IPS-NIHi11 (cell line): ENCODE measurements around the gene ECI1.
"Not testable (repeated sequence)": the region's sequence is repeated elsewhere in the genome, so short reads cannot be mapped to it uniquely, and the experiment has no call there.

Experiments used
- DNase-seq: peaks from one replicate; pipeline ENCODE4 v3.0.0; 2012; ENCODE audit warnings: mixed read lengths, low spot score

The ECI1 gene

DNA sequence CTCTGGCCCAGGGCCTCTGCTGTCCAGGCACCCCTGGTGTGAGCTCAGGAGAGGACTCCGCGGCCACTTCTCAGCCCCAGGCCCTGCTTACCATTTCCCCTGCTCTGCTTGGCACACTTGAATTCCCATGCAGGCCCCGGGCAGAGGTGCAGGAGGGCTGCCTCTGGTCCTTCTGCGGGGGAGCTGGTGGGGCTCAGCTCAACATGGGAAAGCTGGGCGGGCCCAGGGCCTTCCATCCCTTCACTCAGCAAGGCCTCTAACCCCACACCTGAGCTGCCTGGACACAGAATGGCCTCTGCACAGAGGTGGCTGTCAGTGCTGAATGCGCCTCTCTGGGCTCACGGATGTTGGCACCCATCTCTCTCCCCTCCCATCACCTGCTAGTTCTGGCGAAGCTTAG lies 29.1 kb upstream of the ECI1 start:
- DNase-seq: no peak

- no peak for DNase-seq
These were observed 27.8 kb upstream of the ECI1 start for GRCh38 chr16:2278956-2279800.

DNA sequence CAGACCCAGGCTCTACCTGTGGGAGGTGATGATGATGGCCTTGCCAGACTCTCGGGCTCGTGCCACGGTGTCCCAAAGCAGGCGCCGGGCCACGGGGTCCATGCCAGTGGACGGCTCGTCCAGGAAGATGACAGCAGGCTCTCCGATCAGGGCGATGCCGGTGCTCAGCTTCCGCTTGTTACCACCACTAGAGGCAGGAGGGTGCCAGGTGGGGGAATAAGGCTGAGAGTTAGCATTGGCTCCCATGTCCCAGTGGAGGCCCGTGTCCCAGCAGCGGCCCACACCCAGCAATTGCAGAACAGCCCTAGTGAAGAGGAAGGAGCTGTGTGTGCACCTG lies 26.9 kb upstream of the ECI1 start:
- peak; percentile 77 for DNase-seq

DNA sequence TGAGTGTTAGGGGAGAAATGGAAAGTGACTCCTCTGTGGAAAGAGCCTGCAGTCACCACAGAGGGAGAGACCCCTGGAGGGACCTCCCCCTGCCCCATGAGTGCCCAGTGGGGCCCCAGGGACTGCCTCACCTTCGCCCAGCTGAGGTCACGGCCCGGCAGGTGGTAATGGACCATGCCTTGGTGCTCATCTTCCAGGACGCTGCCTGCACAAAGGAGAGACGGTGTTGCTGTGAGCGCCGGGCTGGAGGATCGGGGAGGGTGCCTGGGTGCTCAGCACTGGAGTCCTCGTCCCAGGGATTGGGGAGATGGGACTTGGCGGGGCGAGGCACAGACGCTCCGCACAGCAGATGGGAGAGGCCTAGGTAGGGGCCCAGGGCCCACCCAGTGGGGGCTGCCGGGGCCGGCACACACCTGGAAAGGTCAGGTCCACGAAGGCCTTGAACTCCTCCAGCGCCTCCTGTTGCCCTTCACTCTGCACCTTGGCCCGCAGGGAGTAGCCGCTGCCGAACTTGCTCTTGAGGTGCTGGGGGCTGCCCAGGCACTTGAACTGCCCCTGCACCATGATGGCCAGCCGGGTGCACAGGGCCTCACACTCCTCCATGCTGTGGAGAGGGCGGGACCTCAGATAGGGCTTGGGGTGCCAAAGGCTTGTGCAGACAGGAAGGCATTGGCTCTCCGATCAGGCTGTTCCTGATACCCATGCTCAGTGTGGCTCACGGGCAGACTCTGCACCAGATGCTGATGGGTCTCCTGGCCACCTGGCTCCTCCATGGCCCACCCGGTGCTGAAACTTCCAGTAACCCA lies 26.3 kb upstream of the ECI1 start:
- no peak for DNase-seq

DNA sequence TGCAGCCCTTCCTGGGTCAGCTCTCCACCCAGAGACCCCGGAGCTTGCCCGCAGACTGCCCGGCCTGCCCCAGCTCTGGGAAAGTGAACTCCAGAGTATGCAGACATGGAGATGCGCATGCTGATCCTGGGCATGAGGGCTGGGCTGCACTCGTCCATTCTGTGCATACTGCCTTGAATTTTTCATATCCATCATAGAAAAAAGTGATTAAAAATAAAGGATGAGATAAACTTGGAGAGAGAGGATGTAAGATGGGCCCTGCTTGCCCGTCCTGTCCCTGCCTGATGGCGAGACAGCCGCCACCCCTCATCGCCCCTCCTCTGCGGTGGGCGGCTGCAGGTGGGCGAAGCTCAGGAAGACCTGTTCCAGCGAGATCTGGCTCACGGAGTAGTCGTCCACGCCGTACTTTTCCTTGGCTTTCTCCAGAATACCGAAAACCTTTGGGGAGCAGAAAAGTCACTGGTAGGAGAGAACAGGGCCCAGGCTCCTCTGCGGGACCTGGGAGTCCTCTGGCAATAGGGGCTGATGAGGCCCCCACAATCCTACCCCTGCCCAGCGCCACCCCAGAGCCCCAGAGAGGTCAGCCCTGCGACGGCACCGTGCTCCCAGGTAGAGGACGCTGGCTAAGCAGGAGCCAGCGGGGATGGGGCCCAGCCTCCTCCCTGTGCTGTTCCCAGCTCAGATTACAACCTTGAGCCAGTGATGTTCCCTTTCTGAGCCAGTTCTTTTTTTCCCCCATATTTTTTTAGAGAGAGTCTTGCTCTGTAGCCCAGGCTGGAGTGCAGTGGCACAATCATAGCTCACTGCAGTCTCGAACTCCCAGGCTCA lies 25.2 kb upstream of the ECI1 start:
- DNase-seq: peak; percentile 59

DNA sequence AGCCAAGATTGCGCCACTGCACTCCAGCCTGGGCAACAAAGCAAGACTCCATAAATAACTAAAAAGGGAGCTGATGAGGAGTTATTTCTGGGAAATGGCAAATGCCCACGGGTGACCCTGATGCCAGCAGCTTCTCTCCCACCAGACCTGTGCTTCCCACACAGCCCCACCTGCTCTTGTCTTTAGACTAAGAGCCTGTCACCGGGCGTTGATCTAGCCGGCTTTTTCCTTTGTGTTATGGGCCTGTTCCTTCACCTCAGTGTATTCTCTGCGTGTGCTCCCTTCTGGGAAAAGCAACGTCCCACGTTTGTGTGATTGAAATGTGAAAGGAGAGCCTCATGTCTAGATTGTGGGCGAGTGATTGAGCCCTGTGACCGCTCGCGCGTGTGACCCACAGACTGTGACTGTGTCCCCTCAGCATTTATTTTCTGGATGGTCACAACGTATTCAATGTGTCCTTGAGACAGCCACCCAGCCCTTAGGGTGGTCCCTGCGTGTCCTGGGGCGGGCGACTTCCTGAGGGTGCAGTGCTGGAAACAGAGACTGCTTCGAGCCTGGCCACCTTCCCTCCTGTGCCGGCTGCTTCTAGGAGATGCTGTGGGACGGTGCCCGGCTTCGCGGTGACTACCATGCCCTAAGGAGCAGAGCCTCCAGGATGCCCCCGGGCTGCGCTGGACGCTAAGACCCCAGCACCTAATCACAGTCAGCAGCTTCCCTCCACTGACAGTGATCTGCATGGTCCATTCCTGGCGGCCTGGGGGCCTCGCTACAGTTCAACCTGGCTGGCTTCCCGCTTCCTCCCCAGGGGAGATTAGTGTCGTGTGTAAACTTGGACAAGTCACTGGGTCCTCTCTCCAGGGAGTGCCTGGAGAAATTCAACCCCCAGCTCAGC lies 24.3 kb upstream of the ECI1 start:
- DNase-seq: no peak

DNA sequence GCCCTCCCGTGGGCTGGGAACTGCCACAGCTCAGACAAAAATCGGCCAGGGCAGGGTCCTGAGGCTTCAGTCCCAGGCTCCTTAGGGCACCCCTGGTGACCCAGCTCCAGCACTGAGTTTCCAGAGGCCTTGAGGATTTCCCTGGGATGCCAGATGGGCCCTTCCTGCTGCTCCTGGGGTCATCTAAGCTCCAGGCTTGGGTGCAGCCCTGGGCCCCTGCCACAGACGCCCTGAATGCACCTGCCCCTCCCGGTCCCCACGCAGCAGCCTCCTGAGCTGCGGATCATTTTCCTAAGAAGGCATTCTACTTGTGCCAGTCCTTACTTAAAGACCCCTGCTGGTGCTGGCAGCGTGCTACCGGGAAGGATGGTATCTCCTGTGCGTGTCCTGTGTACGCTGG lies 22.5 kb upstream of the ECI1 start:
- no peak for DNase-seq

DNA sequence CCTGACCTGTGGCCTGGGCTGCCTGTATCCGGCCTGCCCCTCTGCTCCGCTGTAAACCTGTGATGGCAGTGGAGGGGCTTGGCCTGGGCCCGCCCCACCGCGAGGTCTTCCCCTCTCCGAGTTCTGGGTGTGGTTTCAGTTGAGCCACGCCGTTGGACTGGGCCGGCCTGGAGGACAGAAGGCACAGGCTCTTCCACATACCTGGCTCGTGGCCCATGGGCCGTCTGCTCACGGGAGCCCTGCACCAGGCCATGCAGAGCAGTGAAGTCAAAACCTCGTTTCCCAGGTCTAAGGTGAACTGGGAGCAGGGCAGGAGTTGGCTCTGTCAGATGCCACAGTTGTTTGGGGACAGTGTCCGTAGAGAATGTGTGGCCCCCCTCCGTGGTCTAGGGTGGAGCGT lies 22.1 kb upstream of the ECI1 start:
- DNase-seq: no peak

DNA sequence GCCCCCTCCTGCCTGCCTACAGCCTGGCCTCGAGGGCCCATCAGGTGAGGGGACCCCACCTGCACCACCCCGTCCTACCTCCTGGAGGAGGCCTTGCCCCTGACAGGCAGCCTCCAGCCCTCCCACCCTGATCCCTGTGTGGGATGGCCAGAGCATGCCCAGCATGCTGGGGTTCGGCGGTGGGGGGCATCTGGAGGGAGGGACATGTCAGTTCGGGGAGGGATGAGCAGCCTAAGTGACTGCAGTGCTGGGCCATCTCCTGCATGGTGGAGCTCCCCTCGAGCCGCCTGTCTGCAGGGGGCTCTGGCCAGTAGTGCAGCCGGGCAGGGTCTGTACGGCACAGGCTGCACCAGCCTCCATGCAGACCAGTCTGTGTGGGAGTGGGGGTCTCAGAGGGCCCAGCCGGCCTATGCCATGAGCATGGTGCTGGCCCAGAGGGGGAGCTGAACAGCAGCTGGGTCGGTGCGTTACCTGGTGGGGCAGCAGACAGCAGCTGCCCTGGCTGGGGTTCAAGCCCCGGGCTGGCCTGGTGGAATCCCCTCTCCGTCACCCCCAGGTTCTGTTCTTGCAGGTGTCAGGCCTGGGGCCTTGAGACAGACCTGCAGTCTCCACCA lies 20.6 kb upstream of the ECI1 start:
- no peak for DNase-seq

DNA sequence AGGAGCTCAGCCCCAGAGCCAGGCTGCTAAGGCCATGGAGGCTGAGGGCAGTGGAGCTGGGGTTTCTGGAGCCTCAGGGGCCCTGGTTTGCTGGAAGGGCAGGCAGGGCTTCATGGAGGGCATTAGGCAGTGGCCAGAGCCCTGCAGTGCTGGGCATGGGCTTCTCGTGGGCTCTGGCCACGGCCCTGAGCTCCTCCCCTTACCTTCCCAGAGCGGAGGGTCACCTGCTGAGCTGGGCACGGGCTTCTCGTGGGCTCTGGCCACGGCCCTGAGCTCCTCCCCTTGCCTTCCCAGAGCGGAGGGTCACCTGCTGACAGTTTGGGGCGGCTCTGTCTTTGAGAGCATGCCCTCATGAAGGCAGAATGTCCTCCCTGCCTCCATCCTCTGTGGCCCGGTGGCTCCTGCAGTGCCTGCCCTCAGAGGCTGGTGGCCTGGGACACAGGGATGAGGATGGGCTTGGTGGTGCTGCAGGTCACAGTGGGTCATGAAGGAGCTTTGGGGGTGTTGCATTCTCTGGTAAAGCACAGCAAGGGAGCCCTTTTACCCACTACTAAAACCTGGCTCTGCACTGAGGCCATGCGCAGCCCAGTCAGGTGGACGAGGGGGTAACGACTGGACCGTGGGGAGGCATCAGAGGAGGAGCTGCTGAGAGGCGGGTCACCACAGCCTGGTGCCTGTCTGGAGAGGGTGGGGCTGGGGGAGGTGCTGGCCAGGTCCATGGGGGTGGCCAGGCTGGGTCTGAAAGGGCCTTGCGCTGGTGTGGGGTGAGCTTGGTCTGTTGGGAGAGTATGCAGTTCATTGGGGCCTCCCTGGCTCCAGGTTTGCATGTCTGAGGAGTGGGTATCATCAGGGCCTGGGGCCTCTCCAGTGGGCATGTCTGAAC lies 19.4 kb upstream of the ECI1 start:
- no peak for DNase-seq

- DNase-seq: no peak
These were observed 18.7 kb upstream of the ECI1 start for GRCh38 chr16:2270070-2270462.

DNA sequence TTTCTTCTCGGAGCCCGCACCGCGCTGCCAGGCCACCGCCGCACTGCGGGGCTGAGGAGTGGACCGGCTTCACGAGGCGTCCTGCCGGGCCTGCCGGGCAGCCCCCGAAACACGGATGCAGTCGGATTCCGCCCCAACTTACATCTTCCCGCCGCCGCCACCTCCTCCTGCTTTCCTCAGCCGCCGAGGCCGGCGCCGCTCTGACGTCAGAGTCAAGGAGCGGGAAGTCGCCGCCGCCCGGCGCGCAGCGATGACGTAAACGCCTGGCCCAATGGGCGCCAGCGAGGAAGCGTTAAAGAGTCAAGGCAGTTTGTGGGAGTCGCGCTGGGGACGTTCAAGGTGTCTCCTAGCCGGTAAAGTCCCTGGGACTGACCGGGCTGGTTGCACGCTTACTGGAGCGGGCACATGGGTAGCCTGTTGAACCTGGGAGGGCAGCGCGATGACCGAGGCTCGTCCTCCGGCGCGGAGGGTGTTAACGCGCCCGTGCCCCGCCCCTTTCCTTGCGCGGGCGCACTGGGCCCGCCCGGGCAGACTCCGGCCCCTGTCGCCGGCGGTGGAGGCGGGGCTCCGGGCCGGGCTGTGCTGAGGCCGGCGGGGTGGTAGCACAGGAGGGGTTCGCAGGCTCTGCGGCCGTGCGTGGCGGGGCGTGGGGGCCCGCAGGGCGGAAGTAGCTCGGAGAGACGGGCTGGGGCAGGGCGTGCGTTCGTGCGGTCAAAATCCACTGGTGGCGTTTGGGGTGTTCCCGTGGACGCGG lies 16.7 kb upstream of the ECI1 start, which contains the start of gene RNPS1:
Gene RNPS1, minus strand, starts transcription at position 214 of the 754 bp plus-strand sequence. CDS start 3,483 bp downstream, outside the sequence.
- peak; percentile 100 for DNase-seq

DNA sequence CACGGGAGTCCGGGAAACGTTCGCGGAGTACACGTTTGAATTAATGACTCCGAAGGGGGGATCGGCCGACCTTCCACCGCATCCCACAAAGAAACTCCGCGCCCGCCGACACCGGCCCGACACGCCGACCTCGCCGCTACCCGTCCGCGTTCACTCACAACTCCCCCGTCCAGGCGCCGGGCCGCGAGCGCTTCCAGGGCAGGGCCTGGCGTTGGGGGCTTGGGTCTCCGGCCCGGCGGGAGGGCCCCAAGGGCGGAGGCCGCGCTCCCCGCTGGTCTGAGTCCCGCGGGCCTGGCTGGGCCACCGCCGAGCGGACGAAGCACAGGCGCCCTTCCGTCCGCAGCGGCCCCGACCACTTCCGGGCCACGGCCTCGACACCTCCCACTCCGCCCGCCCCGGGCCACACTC lies 16.1 kb upstream of the ECI1 start:
- DNase-seq: peak; percentile 66

DNA sequence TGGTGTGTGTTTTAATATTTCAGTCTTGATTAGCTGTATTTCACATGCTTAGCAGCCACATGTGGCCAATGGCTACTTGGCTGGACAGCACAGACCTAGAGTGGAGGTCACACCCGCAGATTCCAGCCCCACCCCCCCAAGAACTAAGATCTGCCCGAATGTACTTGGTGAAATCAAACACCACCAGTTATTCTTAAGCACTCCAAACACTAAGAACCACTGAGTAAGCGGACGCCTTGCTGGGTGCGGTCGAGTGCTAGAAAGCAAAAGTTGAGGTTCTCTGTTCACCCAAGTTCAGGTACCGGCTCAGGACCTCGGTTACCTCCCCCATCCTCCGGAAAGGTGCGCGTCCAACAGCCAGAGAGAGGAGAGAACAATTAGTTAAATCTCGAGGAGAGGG lies 15.5 kb upstream of the ECI1 start:
- DNase-seq: not testable (repeated sequence)

DNA sequence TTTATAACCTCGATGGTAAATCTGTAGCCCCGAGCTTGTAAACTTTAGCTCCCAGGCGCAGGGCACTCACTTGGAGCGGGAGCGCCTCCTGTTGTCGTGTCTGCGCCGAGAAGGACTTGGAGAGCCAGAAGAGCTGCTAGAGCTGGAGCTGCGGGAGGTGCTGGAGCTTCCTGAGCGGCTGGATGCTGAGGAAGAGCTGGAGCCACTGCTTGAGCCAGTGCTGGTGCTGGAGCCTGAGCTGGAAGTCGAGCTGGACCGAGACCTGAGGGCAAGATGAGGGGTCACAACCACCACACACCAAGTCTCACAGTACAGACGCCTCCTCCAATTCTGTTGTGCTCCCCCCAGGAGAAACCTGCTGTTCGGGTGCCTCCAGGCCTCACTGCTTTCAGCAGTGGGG lies 11.6 kb upstream of the ECI1 start:
- not testable (repeated sequence) for DNase-seq

- DNase-seq: no peak
These were observed 8.9 kb upstream of the ECI1 start for GRCh38 chr16:2260250-2260649.

- DNase-seq: not testable (repeated sequence)
These were observed 7.1 kb upstream of the ECI1 start for GRCh38 chr16:2258530-2258929.

DNA sequence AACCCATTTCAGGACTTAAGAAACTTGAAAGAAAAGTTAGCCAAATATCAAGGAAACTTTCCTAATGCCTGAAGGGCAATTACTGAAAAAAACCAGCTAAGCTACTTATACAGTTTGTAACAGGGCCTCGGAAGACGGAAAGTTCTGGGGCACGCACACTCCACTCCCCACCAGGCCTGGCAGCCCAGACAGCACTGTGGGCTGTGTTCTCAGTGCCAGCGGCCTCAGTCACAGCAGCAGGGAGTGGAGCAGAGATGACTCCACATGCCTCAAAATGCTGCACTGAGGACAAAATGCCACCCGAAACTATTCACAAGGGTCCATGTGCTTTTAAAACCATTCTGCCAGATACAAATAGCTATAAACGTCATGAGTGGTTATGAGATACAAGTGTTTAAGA lies 6.3 kb upstream of the ECI1 start:
- DNase-seq: no peak

- no peak for DNase-seq
These were observed 5.2 kb upstream of the ECI1 start for GRCh38 chr16:2256531-2257140.
